Upper lobe of left lung (tissue), 6 donors: ENCODE measurements around the gene BCOR. TPM values are rescaled to one million over a fixed set of nuclear protein-coding genes. Genes with fewer than 3 reads are reported as not detected.

Experiments used
- ATAC-seq, 2 donors: fragments of 200-7000 bp; cut with Tn5 transposase; one replicate each; pipeline ENCODE4 v1.9.1; 2022; ENCODE audit warnings: mild to moderate bottlenecking in 2 of 2, moderate library complexity in 2 of 2; ENCODE audit not compliant: low FRiP score in 2 of 2
- DNase-seq, 2 donors: peaks; one replicate each; pipeline ENCODE4 v3.0.0-alpha.2; 2019 to 2020
- H3K27ac ChIP-seq, 4 donors: fragments of 200-600 bp; sonication (generic); one replicate each; pipeline ENCODE4 v1.5.1; 2016 to 2019
- H3K27me3 ChIP-seq, 4 donors: fragments of 200-600 bp; sonication (generic); one replicate each; pipeline ENCODE4 v1.5.1; 2017 to 2019
- H3K36me3 ChIP-seq, 4 donors: fragments of 200-600 bp; sonication (generic); one replicate each; pipeline ENCODE4 v1.5.1; 2016 to 2019
- H3K4me1 ChIP-seq, 4 donors: fragments of 200-600 bp; sonication (generic); one replicate each; pipeline ENCODE4 v1.5.1; 2018 to 2019
- H3K4me3 ChIP-seq, 4 donors: fragments of 200-600 bp; sonication (generic); one replicate each; pipeline ENCODE4 v1.5.1; 2017 to 2019; ENCODE audit warnings: mild to moderate bottlenecking in 2 of 4, moderate library complexity in 1 of 4
- H3K9me3 ChIP-seq, 4 donors: fragments of 200-600 bp; sonication (generic); one replicate each; pipeline ENCODE4 v1.5.1; 2018 to 2019
- EP300 ChIP-seq, 4 donors: sonication (generic); formaldehyde crosslinking; IDR thresholded peaks; one replicate each; pipeline ENCODE4 v1.5.1; 2017; ENCODE audit warnings: antibody characterized with exemption in 4 of 4, control low read depth in 2 of 4
- POLR2A ChIP-seq, 4 donors: fragments of 450-650 bp; IDR thresholded peaks; one replicate each; pipeline ENCODE4 v1.5.1; 2016 to 2017; ENCODE audit warnings: antibody characterized with exemption in 4 of 4, mild to moderate bottlenecking in 2 of 4
- POLR2AphosphoS5 ChIP-seq, 2 donors: sonication (generic); formaldehyde crosslinking; IDR thresholded peaks; one replicate each; pipeline ENCODE4 v1.5.1; 2017; ENCODE audit warnings: antibody characterized with exemption in 2 of 2
- WGBS, 2 donors: methylation state at CpG; one replicate each; pipeline ENCODE4 v1.1.5; 2017 to 2018; 5-methylcytosine and 5-hydroxymethylcytosine counted together
- total RNA-seq, 6 donors: library from RNA; depleted of rRNA in 4 of 6; stranded (reverse); fragments of >200 nt in 4 of 6; gene quantifications; one replicate each; pipeline versions ENCODE4 v1.1.0 to v1.2.1, GENCODE V29; 2016 to 2021
- TF ChIP-seq, protein P1 (sequence below), 6 experiments: fragments of 450-650 bp in 4 of 6; fragments of 200-600 bp in 2 of 6; sonication (generic) in 2 of 6; IDR thresholded peaks; one replicate each; pipeline ENCODE4 v1.5.1; 2016 to 2019; ENCODE audit warnings: antibody characterized with exemption in 6 of 6
- donor health status: DM: no; HTN: no; CAD: no; lungs with moderate emphysema.
- donor health status: DM: no; HTN: yes; CAD: no; lungs with severe emphysema.

The BCOR gene
- total RNA-seq, 6 donors from 2014 or later, result 17.5 to 40.8 (median 25.6) TPM

DNA sequence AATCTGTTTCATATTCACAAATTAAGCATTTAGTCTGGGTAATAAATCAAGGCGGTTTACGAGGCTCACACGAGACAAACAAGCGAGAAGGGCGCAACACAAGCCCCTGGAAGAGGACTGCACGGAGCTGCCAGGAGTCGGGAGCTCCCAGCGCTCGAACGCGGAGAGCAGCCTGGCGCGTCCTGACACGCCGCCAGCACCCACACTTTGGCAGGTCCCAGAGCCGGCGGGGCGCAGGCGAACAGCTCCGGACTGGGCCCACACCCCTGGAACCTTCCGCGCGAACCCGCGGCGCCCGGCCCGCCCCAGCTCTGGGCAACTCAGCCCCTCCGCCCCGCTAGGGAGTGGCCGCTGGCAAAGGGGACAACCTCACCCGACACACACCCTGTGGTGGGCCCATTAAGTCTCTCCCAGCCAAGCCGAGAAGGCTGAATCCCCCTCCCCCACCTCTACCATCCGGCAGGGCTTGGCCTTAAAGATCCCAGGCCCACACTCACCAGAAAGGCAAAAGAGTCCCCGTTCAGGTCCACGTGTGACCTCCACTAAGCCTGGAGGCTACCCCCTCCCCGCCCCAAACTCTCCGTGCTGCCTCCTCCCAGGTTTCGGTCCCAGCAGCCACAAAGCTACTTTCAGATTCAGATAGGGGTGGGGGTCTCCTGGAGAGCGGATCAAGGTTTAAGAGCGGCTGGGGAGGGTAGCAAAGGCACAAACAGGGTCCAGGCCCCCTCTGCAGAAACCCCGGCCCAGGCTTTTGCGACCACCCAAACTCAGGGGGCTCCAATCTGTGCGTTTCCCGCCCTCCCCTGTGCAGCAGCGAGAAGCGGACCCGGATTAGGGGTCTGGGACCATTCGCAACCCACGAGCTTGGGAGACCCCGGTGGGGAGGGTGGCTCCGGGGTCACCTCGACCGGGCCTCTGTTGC, 47.5 kb upstream of the BCOR start:
- Histone ChIP-seq H3K36me3 (no peaks in the 10 kb centered on the region), H3K27ac (no peak overlapping the region), H3K27me3 (peaks cover 0 to 16% (median 0%) of the 10 kb centered on the region in 4 donors), H3K4me3 (peak overlapping the region in 3 of 4 donors; percentile 28 to 52 (median 52)), H3K4me1 (peaks cover 13 to 61% (median 24%) of the 10 kb centered on the region in 4 donors), H3K9me3 (no peaks in the 10 kb centered on the region)
- WGBS, 2 donors, result 23% methylated on average over 35 of the region's 54 CpGs; no CpG with 5 or more reads in 1 of the 2 donors
- TF ChIP-seq POLR2AphosphoS5 (IDR thresholded peaks at IDR 0.05), result no peak
- TF ChIP-seq EP300 (IDR thresholded peaks at IDR 0.05), result no peak
- ATAC-seq, result peak in 1 of 2 donors; percentile 25
- peak in 1 of 2 donors; percentile 83 for DNase-seq

DNA sequence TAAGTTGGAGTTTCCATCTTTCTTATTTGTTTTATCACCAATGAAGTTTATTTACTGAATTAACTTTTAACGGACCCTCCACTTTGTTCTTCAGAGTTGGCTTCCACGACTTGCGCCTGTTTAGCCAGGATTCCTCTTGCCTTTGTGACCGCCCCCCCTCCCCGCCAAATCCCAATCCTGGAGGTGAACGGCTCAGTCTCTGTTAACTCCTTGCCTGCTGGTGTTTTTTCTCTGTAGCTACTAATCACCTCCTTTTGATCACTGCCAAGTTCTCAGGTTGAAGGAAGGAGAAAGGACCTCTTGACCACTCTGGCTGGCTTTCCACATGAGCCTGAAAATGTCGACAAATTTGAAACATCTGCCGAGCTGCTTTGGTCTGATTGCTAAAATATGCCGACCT, 46.8 kb upstream of the BCOR start:
- H3K9me3 ChIP-seq, result no peaks in the 10 kb centered on the region
- WGBS, 2 donors, result 18 to 63% methylated on average over 8 to 9 of the region's 9 CpGs
- H3K27me3 ChIP-seq, result peaks cover 0 to 16% (median 0%) of the 10 kb centered on the region in 4 donors
- H3K4me3 ChIP-seq, result no peak overlapping the region
- TF ChIP-seq, protein P1, sequence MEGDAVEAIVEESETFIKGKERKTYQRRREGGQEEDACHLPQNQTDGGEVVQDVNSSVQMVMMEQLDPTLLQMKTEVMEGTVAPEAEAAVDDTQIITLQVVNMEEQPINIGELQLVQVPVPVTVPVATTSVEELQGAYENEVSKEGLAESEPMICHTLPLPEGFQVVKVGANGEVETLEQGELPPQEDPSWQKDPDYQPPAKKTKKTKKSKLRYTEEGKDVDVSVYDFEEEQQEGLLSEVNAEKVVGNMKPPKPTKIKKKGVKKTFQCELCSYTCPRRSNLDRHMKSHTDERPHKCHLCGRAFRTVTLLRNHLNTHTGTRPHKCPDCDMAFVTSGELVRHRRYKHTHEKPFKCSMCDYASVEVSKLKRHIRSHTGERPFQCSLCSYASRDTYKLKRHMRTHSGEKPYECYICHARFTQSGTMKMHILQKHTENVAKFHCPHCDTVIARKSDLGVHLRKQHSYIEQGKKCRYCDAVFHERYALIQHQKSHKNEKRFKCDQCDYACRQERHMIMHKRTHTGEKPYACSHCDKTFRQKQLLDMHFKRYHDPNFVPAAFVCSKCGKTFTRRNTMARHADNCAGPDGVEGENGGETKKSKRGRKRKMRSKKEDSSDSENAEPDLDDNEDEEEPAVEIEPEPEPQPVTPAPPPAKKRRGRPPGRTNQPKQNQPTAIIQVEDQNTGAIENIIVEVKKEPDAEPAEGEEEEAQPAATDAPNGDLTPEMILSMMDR (IDR thresholded peaks at IDR 0.05), result no peak
- H3K36me3 ChIP-seq, result no peaks in the 10 kb centered on the region
- H3K4me1 ChIP-seq, result peaks cover 13 to 56% (median 23%) of the 10 kb centered on the region in 4 donors
- ATAC-seq (no peak), DNase-seq (no peak)
- H3K27ac ChIP-seq, result no peak overlapping the region

DNA sequence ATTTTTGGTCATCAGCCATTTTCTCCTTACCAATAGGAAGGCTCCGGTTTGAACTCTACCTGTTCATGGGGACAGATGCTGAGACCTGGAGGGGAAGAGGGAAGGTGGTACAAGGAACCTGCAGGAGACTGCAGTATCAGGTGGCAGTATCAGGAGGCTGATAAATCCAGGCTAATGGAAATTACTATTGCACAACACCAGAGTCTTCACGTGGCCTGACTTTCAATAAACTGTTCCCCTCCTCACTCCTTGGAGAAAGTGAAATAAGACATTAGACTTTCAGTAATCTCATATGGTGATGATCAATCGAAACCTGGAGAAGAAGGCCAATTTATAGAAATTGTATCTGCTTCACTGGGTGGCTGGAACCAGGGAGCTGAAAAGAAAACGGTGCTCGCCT, 46.2 kb upstream of the BCOR start:
- Histone ChIP-seq H3K9me3 (no peaks in the 10 kb centered on the region), H3K27me3 (peaks cover 0 to 16% (median 0%) of the 10 kb centered on the region in 4 donors), H3K36me3 (no peaks in the 10 kb centered on the region), H3K4me3 (no peak overlapping the region), H3K27ac (no peak overlapping the region), H3K4me1 (peaks cover 13 to 52% (median 19%) of the 10 kb centered on the region in 4 donors)
- TF ChIP-seq POLR2A (IDR thresholded peaks at IDR 0.05) (no peak), EP300 (IDR thresholded peaks at IDR 0.05) (no peak), POLR2AphosphoS5 (IDR thresholded peaks at IDR 0.05) (no peak)
- TF ChIP-seq, protein P1 (IDR thresholded peaks at IDR 0.05), result no peak
- 55 to 92% methylated on average over 5 of the region's 5 CpGs for WGBS, 2 donors
- ATAC-seq, result no peak
- DNase-seq, result no peak

DNA sequence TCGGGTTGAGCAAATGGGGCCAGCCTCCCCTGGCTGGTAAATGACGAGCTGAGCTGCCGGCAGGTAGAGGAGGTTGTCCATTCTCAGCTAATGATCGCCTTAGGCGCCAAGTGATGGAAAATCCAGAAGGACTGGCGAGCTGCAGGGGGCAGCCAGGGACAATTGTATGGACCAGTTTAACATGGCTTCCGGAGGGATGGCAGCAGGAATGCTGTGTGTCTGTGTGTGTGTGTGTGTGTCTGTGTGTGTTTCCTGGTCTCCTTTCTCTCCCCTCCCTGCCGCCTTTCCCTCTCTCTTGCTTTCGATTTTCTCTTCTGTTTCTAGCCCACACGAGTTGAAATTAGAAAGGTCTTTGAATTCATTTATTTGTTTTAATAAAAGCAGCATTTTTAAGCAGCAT, 45.2 kb upstream of the BCOR start:
- Histone ChIP-seq H3K36me3 (no peaks in the 10 kb centered on the region), H3K27me3 (peaks cover 0 to 16% (median 0%) of the 10 kb centered on the region in 4 donors), H3K4me3 (no peak overlapping the region), H3K27ac (no peak overlapping the region), H3K9me3 (no peaks in the 10 kb centered on the region), H3K4me1 (peaks cover 8 to 42% (median 17%) of the 10 kb centered on the region in 4 donors)
- 44 to 96% methylated on average over 10 of the region's 10 CpGs for WGBS, 2 donors
- ATAC-seq, result no peak
- TF ChIP-seq EP300 (IDR thresholded peaks at IDR 0.05) (no peak), POLR2A (IDR thresholded peaks at IDR 0.05) (no peak), POLR2AphosphoS5 (IDR thresholded peaks at IDR 0.05) (no peak)
- TF ChIP-seq, protein P1 (IDR thresholded peaks at IDR 0.05), result no peak
- DNase-seq, result no peak

DNA sequence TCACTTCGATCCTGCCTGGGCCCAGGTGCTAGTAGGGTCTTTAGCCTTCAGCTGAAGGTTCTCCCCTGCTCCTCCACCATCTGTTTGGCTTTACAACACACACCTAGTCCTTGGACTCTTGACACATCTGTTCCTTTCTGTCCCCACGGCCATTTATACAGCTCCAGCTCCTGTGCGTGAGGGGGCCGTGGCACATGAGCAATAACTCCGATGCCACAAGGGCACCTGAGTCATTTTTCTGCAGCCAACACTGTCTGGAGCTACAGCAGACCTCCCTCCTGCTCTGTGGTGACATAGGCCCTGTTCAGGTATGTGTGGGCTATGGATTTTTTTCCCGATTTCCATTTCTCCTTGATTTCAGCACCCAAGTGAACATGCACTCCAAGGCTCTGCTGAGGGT, 44.7 kb upstream of the BCOR start:
- ATAC-seq (no peak), DNase-seq (no peak)
- no peaks in the 10 kb centered on the region for H3K36me3 ChIP-seq
- no peaks in the 10 kb centered on the region for H3K9me3 ChIP-seq
- no peak for TF ChIP-seq POLR2AphosphoS5 (IDR thresholded peaks at IDR 0.05)
- no peak for TF ChIP-seq POLR2A (IDR thresholded peaks at IDR 0.05)
- TF ChIP-seq EP300 (IDR thresholded peaks at IDR 0.05), result no peak
- TF ChIP-seq, protein P1 (IDR thresholded peaks at IDR 0.05), result no peak
- H3K4me1 ChIP-seq, result peaks cover 8 to 38% (median 17%) of the 10 kb centered on the region in 4 donors
- H3K27me3 ChIP-seq, result peaks cover 0 to 14% (median 0%) of the 10 kb centered on the region in 4 donors
- no peak overlapping the region for H3K4me3 ChIP-seq
- H3K27ac ChIP-seq, result no peak overlapping the region
- WGBS, 2 donors, result 84 to 87% methylated on average over 6 of the region's 6 CpGs
